ENCODE data around the gene ETFA. TPM values are rescaled to one million over a fixed set of nuclear protein-coding genes. Genes with fewer than 3 reads are reported as not detected.
"Not testable (repeated sequence)": the region's sequence is repeated elsewhere in the genome, so short reads cannot be mapped to it uniquely, and the experiment has no call there.

ETFA gene
- total RNA-seq, 2 experiments from 2014 or later, result 84.8 to 146 TPM

DNA sequence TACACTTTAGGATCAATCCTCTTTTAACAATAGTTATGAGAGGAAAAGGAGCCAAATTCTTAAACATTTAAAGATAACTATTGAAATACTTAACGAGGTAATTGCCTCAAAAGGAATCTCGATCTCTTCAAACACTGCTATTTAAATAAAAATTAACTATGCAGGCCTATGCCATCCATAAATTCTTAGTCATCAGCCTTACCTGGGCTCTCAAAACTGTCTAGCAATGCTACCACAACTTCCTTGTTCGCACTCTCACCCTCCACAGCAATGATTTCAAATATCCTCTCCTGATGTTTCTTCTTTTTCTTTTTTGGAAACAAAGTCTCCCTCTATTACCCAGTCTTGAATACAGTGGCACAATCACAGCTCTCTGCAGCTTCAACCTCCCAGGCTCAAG is 12.3 kb downstream of the ETFA start:
- Histone ChIP-seq H3K9me3 (ENCODE audit: low read length) (no peaks in the 10 kb centered on the region), H3K9me2 (ENCODE audit: insufficient read depth, low read length) (no peaks in the 10 kb centered on the region), H3K4me3 (ENCODE audit: low read depth, low read length, poor library complexity, severe bottlenecking) (no peak overlapping the region), H3K79me2 (ENCODE audit: insufficient read depth, low read depth, low read length) (peaks cover 87% of the 10 kb centered on the region), H3K27ac (ENCODE audit: low read depth, low read length, poor library complexity, severe bottlenecking) (no peak overlapping the region), H3K4me1 (ENCODE audit: insufficient read depth, low read length, poor library complexity, severe bottlenecking) (no peaks in the 10 kb centered on the region), H4K20me1 (ENCODE audit: insufficient read depth, low read length) (peaks cover 16% of the 10 kb centered on the region; the same call in 1 of the 2 replicates), H3K4me2 (ENCODE audit: low read length) (no peak overlapping the region), H3K36me3 (ENCODE audit: insufficient read depth, low read length) (no peaks in the 10 kb centered on the region), H2AFZ (ENCODE audit: low read length) (no peak overlapping the region)
- DNase-seq (ENCODE audit: low spot score), result no peak
- POLR2A ChIA-PET, result no interaction called here
- CTCF ChIA-PET (ENCODE audit: unreplicated experiment), result no interaction called here
- BruUV-seq (replicated peaks), result no TSS peak
- intact Hi-C loops (cut with micrococcal nuclease; ENCODE audit: unreplicated experiment), result no loop called here
- TF ChIP-seq, protein P1, sequence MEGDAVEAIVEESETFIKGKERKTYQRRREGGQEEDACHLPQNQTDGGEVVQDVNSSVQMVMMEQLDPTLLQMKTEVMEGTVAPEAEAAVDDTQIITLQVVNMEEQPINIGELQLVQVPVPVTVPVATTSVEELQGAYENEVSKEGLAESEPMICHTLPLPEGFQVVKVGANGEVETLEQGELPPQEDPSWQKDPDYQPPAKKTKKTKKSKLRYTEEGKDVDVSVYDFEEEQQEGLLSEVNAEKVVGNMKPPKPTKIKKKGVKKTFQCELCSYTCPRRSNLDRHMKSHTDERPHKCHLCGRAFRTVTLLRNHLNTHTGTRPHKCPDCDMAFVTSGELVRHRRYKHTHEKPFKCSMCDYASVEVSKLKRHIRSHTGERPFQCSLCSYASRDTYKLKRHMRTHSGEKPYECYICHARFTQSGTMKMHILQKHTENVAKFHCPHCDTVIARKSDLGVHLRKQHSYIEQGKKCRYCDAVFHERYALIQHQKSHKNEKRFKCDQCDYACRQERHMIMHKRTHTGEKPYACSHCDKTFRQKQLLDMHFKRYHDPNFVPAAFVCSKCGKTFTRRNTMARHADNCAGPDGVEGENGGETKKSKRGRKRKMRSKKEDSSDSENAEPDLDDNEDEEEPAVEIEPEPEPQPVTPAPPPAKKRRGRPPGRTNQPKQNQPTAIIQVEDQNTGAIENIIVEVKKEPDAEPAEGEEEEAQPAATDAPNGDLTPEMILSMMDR (conservative IDR thresholded peaks at IDR 0.05; ENCODE audit: low read length), result no peak
- TF ChIP-seq EZH2phosphoT487 (IDR thresholded peaks at IDR 0.05; ENCODE audit: borderline replicate concordance, low read depth, low read length), result no peak

DNA sequence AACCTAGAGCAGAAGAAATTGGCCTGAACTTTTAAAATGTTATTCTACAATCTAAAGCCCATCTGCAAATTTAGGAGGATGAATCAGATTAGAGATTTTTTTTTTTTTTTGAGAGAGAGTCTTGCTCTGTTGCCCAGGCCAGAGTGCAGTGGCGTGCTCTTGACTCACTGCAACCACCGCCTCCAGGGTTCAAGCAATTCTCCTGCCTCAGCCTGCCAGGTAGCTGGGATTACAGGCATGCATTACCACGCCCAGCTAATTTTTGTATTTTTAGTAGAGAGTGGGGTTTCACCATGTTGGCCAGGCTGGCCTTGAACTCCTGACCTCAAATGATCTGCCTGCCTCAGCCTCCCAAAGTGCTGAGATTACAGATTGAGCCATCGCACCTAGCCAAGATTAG is 13.3 kb downstream of the ETFA start:
- H3K27ac ChIP-seq (ENCODE audit: low read depth, low read length, poor library complexity, severe bottlenecking); H3K9me2 ChIP-seq (ENCODE audit: insufficient read depth, low read length); H4K20me1 ChIP-seq (ENCODE audit: insufficient read depth, low read length); DNase-seq (ENCODE audit: low spot score); H3K9me3 ChIP-seq (ENCODE audit: low read length); H3K36me3 ChIP-seq (ENCODE audit: insufficient read depth, low read length); POLR2A ChIA-PET; H3K4me1 ChIP-seq (ENCODE audit: insufficient read depth, low read length, poor library complexity, severe bottlenecking); BruUV-seq (replicated peaks); H3K4me3 ChIP-seq (ENCODE audit: low read depth, low read length, poor library complexity, severe bottlenecking); H3K4me2 ChIP-seq (ENCODE audit: low read length); intact Hi-C loops (cut with micrococcal nuclease; ENCODE audit: unreplicated experiment); H2AFZ ChIP-seq (ENCODE audit: low read length); CTCF ChIA-PET (ENCODE audit: unreplicated experiment): not testable (repeated sequence)
- H3K79me2 ChIP-seq (ENCODE audit: insufficient read depth, low read depth, low read length), result peaks cover 85% of the 10 kb centered on the region; the same call in 1 of the 2 replicates

DNA sequence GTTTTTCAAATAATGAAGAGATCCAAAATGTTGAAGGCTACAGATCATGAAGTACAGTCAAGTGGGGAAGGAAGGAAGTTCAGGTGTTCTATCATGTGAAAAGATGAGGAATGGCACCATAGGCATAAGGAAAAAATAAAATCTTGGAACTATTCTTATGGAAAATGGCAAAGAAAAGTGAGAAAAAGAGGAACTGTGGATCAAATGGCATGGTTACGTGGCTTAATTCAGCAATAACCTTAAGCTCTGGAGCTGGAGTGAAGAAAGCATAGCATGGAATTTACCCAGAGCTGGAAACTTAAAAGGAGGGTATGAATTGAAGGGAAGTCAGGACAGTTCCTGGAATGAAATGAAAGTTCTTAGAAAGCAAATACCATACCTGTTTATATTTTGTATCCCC is 14.4 kb downstream of the ETFA start:
- H4K20me1 ChIP-seq (ENCODE audit: insufficient read depth, low read length), result peaks cover 8% of the 10 kb centered on the region; the same call in 1 of the 2 replicates
- H3K9me2 ChIP-seq (ENCODE audit: insufficient read depth, low read length), result no peaks in the 10 kb centered on the region
- CTCF ChIA-PET (ENCODE audit: unreplicated experiment), result no interaction called here
- H3K4me3 ChIP-seq (ENCODE audit: low read depth, low read length, poor library complexity, severe bottlenecking), result no peak overlapping the region
- POLR2A ChIA-PET, result no interaction called here
- TF ChIP-seq, protein P1 (conservative IDR thresholded peaks at IDR 0.05; ENCODE audit: low read length), result no peak
- no peak for TF ChIP-seq EZH2phosphoT487 (IDR thresholded peaks at IDR 0.05; ENCODE audit: borderline replicate concordance, low read depth, low read length)
- no peak for DNase-seq (ENCODE audit: low spot score)
- no peak overlapping the region for H2AFZ ChIP-seq (ENCODE audit: low read length)
- intact Hi-C loops (cut with micrococcal nuclease; ENCODE audit: unreplicated experiment), result no loop called here
- H3K36me3 ChIP-seq (ENCODE audit: insufficient read depth, low read length), result peaks cover 7% of the 10 kb centered on the region
- no peak overlapping the region for H3K27ac ChIP-seq (ENCODE audit: low read depth, low read length, poor library complexity, severe bottlenecking)
- peaks cover 75% of the 10 kb centered on the region; the same call in 1 of the 2 replicates for H3K79me2 ChIP-seq (ENCODE audit: insufficient read depth, low read depth, low read length)
- no peak overlapping the region for H3K4me2 ChIP-seq (ENCODE audit: low read length)
- no TSS peak for BruUV-seq (replicated peaks)
- H3K4me1 ChIP-seq (ENCODE audit: insufficient read depth, low read length, poor library complexity, severe bottlenecking), result no peaks in the 10 kb centered on the region
- no peaks in the 10 kb centered on the region for H3K9me3 ChIP-seq (ENCODE audit: low read length)

DNA sequence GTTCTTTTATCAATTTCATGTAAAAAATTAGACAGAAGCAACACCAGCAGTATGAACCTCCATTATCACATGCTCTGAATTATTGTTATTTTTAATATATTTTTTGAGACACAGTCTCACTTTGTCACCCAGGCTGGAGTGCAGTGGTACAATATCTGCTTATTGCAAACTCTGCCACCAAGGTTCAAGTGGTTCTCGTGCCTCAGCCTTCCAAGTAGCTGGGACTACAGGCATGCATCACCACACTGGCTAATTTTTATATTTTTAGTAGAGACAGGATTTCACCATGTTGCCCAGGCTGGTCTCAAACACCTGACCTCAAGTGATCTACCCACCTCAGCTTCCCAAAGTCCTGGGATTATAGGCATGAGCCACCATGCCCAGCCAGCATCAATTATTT is 16.8 kb downstream of the ETFA start:
- H4K20me1 ChIP-seq (ENCODE audit: insufficient read depth, low read length); H3K4me3 ChIP-seq (ENCODE audit: low read depth, low read length, poor library complexity, severe bottlenecking); H3K4me2 ChIP-seq (ENCODE audit: low read length); H3K9me3 ChIP-seq (ENCODE audit: low read length); H2AFZ ChIP-seq (ENCODE audit: low read length); H3K27ac ChIP-seq (ENCODE audit: low read depth, low read length, poor library complexity, severe bottlenecking); H3K9me2 ChIP-seq (ENCODE audit: insufficient read depth, low read length); intact Hi-C loops (cut with micrococcal nuclease; ENCODE audit: unreplicated experiment); BruUV-seq (replicated peaks); DNase-seq (ENCODE audit: low spot score); H3K4me1 ChIP-seq (ENCODE audit: insufficient read depth, low read length, poor library complexity, severe bottlenecking): not testable (repeated sequence)
- Histone ChIP-seq H3K79me2 (ENCODE audit: insufficient read depth, low read depth, low read length) (peaks cover 52% of the 10 kb centered on the region; the same call in 1 of the 2 replicates), H3K36me3 (ENCODE audit: insufficient read depth, low read length) (peaks cover 23% of the 10 kb centered on the region)
- ChIA-PET CTCF (ENCODE audit: unreplicated experiment) (interaction anchor here (0.6 kb wide), 1 partner anchor 362 kb away, joined by 3 read pairs; no protein-coding TSS in a partner anchor), POLR2A (interaction anchor here (0.6 to 1.5 kb wide), 3 partner anchors 8 to 547 kb away, joined by 3 to 4 read pairs (median 3); no protein-coding TSS in a partner anchor)

Data from OCI-LY7 (cell line).